BE2C (cell line): Measurements from ENCODE around the gene CSMD2.

Experiments used
- DNase-seq: peaks from one replicate; pipeline ENCODE4 v3.0.0-alpha.2; 2020
- H3K27me3 ChIP-seq: fragments of 250-450 bp; sonication (Bioruptor Pico); 2 replicates; pipeline ENCODE4 v1.5.1; 2020; ENCODE audit warnings: mild to moderate bottlenecking
- H3K36me3 ChIP-seq: fragments of 250-450 bp; sonication (Bioruptor Pico); 2 replicates; pipeline ENCODE4 v1.5.1; 2020; ENCODE audit warnings: mild to moderate bottlenecking
- H3K4me1 ChIP-seq: fragments of 250-450 bp; sonication (Bioruptor Pico); 2 replicates; pipeline ENCODE4 v1.5.1; 2020
- H3K4me3 ChIP-seq: 2 replicates; pipeline ENCODE4 v1.5.1; 2011; ENCODE audit warnings: low read depth, low read length
- H3K9me3 ChIP-seq: fragments of 250-450 bp; sonication (Bioruptor Pico); 2 replicates; pipeline ENCODE4 v1.5.1; 2020
- TF ChIP-seq, protein P1 (sequence below): IDR thresholded peaks from 2 replicates; pipeline ENCODE4 v1.5.1; 2012; ENCODE audit warnings: mild to moderate bottlenecking, low read depth, low read length

The CSMD2 gene

DNA sequence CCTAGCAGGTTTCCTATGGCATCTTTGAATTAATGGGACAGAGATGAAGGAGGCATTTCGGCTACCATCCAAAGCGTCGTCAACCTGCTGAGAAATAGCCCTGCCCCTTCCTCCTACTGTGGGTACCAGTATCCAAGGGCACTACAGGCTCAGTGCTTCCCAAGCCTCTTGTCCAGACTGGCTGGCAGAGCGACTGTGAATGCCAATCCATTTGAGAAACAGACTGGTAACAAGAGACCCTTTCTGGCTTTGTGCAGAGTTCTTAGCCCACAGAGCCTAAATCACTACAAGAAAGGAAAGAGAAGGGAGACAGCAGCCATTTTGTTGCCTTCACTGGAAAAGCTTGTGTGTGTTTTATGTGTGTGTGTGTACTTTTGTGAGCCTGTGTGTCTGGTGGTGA lies 185.7 kb downstream of the CSMD2 start:
- no peak for DNase-seq
- H3K9me3 ChIP-seq = no peaks in the 10 kb centered on the region
- no peaks in the 10 kb centered on the region for H3K36me3 ChIP-seq
- H3K4me3 ChIP-seq = no peak overlapping the region
- TF ChIP-seq, protein P1, sequence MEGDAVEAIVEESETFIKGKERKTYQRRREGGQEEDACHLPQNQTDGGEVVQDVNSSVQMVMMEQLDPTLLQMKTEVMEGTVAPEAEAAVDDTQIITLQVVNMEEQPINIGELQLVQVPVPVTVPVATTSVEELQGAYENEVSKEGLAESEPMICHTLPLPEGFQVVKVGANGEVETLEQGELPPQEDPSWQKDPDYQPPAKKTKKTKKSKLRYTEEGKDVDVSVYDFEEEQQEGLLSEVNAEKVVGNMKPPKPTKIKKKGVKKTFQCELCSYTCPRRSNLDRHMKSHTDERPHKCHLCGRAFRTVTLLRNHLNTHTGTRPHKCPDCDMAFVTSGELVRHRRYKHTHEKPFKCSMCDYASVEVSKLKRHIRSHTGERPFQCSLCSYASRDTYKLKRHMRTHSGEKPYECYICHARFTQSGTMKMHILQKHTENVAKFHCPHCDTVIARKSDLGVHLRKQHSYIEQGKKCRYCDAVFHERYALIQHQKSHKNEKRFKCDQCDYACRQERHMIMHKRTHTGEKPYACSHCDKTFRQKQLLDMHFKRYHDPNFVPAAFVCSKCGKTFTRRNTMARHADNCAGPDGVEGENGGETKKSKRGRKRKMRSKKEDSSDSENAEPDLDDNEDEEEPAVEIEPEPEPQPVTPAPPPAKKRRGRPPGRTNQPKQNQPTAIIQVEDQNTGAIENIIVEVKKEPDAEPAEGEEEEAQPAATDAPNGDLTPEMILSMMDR = no peak
- H3K27me3 ChIP-seq = no peaks in the 10 kb centered on the region
- H3K4me1 ChIP-seq = no peaks in the 10 kb centered on the region

DNA sequence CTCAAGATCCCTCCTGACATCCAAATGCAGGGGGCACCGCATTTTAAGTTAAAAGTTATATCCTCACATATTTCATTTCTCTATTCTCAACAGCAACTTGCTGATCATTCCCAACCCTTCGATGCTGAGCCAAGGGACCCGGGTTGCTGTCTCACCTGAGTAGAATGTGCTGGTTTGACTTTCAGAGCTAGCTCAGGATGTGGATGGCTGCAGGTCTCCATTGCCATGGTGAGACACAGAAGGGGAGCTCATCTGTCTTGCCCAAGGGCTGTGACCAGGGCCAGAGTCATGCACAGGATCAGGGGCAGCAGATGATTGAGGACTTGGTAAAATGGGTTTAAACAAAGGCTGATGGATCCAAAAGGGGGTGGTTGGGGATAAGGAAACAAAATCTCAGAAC lies 189.1 kb downstream of the CSMD2 start:
- Histone ChIP-seq H3K4me1 (no peaks in the 10 kb centered on the region), H3K27me3 (no peaks in the 10 kb centered on the region), H3K9me3 (no peaks in the 10 kb centered on the region), H3K36me3 (no peaks in the 10 kb centered on the region), H3K4me3 (no peak overlapping the region)
- TF ChIP-seq, protein P1 = no peak
- no peak for DNase-seq

DNA sequence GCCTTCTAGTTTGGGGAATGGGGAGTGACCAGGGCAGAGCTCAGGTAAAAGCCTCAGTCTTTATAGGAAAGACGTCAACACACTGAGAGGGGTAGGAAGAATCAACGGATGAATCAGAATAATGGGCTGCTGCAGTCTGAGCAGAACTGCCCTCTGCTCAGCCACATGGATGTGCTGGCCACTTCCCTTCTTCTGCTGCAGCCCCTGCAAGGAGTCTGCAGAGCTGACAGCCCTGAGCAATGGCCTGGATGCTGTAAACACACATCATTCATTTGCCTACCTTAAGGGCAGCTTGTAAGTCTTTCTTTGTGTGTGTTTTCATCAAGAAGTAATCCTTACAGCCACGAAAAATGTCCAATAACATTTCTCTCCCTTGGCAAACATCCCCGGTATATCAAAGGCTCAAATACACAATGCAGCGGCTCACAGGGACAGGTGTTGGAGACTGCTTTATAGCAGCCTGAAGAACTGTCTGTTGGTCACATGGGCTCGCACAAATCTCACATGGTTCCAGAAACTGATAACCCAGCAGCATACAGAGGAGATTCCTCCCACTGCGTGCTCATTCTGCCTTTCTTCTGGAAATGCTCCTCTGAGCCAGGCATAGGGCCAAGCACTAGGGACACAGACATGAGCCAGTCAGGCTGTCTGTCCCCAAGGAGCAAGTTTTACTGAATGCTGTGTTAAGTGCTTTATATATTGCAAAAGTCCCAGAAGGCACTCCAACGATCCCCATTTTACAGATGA lies 191.1 kb downstream of the CSMD2 start:
- TF ChIP-seq, protein P1 = no peak

DNA sequence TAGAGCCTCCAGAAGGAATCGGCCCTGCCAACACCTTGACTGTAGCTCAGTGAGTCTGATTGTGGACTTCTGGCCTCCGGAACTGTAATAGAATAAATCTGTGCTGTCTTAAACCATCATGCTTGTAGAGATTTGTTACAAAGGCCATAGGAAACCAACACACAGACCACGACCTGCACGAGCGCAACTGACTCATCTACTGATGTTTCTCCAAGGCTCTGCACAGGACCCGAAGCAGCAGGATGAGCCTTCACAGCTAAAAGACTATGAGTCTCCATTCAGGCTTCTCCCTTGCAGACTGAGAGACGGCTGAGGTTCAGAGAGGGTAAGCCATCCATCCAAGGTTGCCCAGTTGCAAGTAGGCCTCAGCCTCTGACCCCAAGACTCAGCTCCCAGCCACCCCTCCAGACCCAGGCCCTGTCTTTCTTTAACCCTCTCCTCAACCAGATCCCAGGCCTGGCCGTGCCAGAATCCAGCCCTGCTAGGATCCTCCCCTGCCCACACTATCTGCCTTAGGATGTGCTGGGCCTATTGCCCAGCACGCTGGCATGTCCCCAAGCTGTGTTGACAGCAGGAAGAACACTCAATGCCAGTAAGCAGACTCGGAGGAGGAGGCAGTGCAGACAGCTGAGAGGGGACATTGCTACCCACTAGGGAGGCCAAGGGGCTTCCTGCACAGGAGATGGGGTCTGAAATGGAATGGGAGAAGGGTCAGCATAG lies 192.2 kb downstream of the CSMD2 start:
- Histone ChIP-seq H3K36me3 (no peaks in the 10 kb centered on the region), H3K27me3 (no peaks in the 10 kb centered on the region), H3K4me3 (no peak overlapping the region), H3K9me3 (no peaks in the 10 kb centered on the region), H3K4me1 (no peaks in the 10 kb centered on the region)
- TF ChIP-seq, protein P1 = no peak
- no peak for DNase-seq

More for the DNA sequence above, 191.1 kb downstream of the CSMD2 start:
- no peaks in the 10 kb centered on the region for H3K27me3 ChIP-seq
- DNase-seq = no peak
- H3K4me1 ChIP-seq = no peaks in the 10 kb centered on the region
- H3K9me3 ChIP-seq = no peaks in the 10 kb centered on the region
- no peaks in the 10 kb centered on the region for H3K36me3 ChIP-seq
- no peak overlapping the region for H3K4me3 ChIP-seq

DNA sequence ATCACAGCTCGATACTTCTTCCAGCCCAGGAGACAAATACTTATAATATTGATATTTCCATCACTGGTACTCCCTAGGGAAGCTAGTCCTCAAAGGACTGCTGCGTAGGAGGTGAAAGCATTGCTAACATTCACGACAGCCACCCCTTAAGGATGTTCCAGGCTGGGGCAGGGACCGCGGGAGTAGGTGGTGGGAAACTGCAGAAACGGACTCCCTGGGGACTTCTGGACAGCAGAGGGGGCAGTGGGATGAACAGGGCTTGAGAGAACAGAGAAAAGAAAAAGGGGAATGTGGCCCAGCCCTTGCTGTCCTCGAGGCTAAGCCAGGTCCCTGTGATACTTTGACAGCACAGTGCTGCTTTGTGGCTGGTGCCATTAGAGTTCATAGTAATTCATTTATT lies 193.1 kb downstream of the CSMD2 start:
- TF ChIP-seq, protein P1 = no peak

More for the DNA sequence above, 193.1 kb downstream of the CSMD2 start:
- no peaks in the 10 kb centered on the region for H3K36me3 ChIP-seq
- no peak for DNase-seq
- no peak overlapping the region for H3K4me3 ChIP-seq
- H3K9me3 ChIP-seq = no peaks in the 10 kb centered on the region
- no peaks in the 10 kb centered on the region for H3K27me3 ChIP-seq
- no peaks in the 10 kb centered on the region for H3K4me1 ChIP-seq
